RCC 7860 (cell line): ENCODE results near the gene DMC1.
"Not testable (repeated sequence)": the region's sequence is repeated elsewhere in the genome, so short reads cannot be mapped to it uniquely, and the experiment has no call there.

Source experiments
- DNase-seq: peaks from one replicate; pipeline ENCODE4 v3.0.0-alpha.2; 2015; ENCODE audit warnings: low spot score
- FAIRE-seq: peaks from 2 replicates; lab custom pipeline; 2012; peaks lifted over from hg19 to GRCh38; lab: Jason Lieb, UNC

Gene DMC1

GRCh38 chr22:38470179-38470578, 99.8 kb downstream of the DMC1 start:
- FAIRE-seq, DNase-seq: not testable (repeated sequence)

GRCh38 chr22:38469306-38469781, 100.6 kb downstream of the DMC1 start:
- no peak for DNase-seq
- no peak for FAIRE-seq
